GM21825 (cell line): Measurements from ENCODE around the gene ATF1.
A peak's percentile ranks its signal among the peaks of the same experiment; 100 is the strongest.

ENCODE experiments used
- ATAC-seq: cut with Tn5 transposase; IDR thresholded peaks from one replicate; pipeline ENCODE4 v1.9.1; 2021; ENCODE audit warnings: mild to moderate bottlenecking, moderate library complexity; ENCODE audit not compliant: unreplicated experiment

ATF1 gene

DNA sequence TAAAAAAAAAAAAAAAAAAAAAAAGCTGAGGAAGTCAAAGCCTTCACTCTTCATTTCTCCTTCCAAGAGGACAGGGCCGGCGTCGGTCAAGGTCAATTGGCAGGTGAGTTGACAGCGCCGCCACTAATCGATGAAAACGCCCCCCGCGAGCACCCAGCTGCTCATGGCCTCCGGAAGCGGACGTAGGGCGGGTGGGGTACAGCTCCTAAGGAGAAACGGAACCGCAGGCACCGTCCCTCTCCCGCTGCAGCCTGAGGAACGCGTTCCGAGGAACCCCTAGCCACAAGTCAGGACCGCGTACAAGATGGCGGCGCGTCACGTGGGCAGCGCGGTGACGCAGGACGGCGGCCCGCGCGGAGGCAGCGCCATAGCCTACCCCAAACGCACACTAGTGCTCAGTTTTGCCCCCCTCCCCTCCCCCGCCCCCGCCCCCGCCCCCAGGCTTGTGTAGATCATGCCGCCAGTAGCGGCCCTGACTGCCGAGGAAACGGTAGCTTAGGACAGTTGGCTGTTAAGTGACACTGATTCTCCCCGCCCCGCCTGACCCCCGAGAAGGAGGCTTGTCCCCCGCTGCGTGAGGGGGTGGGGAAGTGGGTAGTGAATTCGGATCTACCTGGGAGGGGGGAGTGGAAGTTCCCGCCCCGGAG, at the start of gene ATF1:
TSS of gene ATF1 (plus strand) at position 463 of the 647 bp plus-strand sequence. CDS start 16,045 bp downstream, outside the sequence.
- peak; percentile 78 for ATAC-seq

DNA sequence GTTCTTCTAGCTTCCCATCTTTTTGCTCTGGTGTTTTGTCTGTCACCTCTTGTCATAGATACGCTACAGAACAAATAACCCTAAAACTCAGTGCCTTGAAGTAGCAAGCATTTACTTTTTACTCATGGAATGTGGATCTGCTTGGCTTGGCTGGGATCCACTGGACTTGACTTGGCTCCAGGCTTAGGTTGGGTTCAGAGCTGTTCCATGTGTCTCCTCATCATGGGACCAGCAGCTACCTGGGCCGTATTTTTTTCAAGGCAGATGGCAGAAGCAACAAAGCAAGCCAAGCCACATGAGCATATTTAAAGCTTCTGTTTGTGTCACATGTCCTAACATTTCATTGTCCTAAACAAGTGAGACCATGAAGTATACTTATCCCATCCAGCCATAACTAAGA, 48.7 kb upstream of the ATF1 start:
- ATAC-seq: no peak

DNA sequence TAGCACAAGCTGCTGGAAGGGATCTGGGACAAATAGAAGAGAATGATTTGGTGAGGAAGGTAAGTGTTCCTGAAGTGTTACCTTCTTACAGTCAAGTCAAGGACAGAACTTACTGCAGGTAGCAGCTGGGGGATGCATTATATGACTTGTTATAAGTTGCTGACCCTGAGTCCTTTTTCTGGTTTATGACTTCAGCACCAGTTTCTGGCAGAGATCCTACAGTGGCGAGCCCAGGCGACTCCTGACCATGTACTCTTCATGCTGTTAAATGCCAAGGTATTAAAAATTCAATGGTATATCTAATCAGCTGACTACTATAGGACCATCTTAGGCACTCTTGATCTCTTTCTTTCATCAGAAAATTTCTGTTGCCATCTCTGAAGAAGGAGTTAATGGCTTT, 45.1 kb upstream of the ATF1 start:
- no peak for ATAC-seq

DNA sequence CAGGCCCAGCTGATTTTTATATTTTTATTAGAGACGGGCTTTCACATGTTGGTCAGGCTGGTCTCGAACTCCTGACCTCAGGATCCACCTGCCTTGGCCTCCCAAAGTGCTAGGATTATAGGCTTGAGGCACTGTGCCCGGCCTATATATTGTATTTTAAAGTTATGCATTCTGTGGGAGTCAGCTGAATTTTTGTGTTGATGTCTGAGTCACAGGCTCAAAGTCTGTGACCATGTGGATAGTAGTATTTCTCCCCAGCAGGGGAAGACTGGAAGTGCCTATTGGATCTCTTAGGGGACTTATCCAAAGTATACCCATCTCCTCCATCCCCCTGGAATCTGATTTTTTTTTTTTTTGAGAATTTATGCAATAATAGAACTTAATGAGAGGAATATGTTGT, 43.8 kb upstream of the ATF1 start:
- no peak for ATAC-seq

DNA sequence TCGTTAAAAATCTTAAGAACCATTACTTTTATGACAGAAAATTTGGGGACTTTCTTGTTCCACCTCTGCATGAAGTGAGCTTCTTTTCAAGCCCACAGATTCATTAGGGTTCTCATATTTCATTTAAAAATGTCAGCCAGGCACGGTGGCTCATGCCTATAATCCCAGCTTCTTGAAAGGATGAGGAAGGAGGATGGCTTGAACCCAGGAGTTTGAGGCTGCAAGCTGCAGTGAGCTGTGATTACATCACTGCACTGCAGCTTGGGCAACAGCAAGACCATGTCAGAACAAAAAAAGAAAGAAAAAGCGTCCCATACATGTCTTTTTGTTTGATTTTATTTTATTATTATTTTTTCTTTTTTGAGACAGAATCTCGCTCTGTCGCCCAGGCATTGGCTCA, 43.4 kb upstream of the ATF1 start:
- ATAC-seq: no peak

DNA sequence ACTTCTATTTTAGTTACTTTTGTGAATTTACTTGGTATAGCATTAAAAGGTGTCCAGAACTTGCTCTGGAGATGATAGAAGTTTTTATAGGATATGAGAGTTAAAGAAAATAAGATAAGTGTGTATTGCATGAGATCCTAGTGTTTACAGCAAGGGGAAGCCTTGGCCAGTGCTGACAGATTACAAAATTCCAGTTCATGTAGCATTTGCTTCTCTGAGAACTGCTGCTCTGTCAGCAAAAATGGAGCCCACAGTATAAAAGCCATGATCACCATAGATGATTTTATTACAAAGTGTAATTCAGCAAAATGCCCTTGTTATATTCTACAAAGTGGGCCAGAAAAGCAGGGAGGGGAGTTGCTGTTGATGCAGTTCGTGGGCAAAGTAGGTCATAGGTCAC, 40.0 kb upstream of the ATF1 start:
- ATAC-seq: no peak

DNA sequence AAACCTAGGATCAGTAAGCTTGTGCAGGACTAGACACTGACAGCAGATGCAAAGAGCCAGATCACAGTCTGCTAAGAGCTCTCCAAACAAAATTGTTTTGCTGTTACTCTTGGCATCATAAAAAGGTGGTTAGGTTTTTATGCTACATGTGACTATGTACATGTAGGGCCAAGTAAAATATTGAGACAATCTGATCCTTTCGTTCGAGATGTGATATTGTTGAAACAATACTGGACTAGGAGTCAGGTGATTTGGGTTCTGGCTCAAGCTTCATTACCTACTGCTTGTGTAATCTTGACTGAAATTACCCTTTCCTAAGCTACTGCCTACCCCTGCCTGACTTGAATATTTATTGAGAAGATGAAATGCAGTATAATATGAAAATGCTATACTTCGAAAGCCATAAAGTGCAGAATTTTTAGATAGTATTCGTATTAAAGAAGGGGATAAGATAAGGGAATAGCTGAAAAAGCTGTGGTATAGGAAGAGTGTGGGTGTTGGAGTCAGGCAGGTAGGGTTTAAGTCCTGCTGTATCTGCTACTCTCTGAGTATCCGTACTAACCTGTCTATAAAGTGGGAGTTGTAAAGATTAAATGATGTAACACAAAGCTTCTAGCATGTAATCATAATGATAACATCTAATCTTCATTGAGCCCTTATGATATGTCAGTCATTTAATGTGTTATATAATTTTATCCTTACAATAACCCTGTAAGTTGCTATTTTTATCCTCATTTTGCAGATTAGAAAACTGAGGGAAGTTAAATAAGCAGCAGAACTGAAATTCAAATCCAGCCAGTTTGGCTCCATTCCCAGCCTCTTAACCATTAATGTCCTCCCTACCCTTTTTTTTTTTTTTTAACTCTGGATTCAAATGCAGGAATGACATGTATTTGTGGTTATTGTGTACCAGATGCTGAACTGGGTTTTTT, 38.6 kb upstream of the ATF1 start:
- ATAC-seq: no peak

DNA sequence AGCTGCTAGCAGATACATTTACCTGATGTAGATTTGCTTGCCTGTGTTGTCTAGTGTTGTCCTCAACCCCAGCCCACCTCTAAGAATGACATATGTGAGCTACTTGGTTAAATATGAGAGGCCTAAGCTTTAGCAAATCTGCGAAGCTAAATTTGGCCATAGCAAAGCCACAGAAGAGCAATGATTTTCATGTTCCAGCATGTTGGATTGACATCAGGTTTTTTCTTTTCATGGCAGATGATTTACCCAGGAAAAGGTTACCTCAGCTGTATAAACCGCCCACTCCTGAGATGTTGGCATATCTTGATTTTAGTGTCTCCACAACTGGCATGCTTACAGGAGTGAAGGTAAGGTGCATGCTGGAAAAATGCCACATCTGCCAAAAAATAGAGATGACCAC, 36.4 kb upstream of the ATF1 start:
- ATAC-seq: no peak

DNA sequence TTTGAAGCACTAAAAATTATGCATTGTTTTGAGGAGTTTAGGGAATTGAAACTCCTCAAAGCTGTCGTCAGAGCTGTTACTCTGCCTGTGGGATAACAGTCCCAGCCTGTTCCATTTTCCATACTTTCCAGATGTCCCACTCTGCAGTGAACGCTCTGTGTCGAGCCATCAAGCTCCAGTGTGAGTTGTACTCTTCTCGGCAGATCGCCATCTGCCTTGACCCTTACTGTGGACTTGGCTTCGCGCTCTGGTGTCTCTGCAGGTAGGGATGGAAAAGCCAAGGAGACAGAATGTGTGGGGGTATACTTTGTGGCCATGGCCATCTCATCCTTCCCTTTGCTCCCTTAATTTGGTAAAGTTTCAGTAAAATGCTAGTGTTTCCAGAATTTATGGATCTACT, 35.5 kb upstream of the ATF1 start:
- no peak for ATAC-seq

DNA sequence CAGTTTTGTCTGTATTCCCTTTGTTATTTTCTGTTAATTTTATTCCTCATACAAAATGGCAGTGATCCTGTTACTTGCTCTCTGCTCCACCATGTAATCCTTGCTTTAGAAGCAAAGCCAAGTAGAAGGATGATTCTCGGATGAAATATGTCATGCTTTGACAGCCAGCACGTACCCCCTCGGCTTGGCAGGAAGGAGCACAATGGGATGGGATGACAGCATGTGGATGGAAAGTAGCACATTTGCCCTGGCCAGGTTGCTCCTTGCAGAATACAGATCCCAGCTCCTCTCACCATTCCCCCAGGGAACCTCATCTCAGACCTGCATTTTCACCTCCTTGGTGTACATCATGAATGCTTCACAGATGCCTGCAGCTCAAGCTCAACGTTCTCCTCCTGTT, 35.1 kb upstream of the ATF1 start:
- no peak for ATAC-seq

DNA sequence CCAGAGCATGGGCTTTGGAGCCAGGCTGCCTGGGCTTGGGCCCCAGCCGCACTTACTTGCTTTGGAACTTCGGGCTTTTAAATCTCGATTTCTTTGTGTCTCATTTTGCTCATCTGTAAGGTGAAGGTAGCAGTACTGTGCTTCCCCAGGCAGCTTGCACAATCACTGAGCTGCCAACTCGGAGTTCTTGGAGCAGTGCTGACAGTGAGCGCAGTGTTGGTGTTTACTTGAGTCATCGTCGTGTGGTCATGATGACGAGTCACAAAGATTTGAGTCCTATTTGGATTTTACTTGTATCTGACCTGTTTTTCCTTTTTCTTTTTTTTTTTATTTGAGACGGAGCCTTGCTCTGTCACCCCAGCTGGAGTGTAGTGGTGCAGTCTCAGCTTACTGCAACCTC, 31.3 kb upstream of the ATF1 start:
- ATAC-seq: no peak

DNA sequence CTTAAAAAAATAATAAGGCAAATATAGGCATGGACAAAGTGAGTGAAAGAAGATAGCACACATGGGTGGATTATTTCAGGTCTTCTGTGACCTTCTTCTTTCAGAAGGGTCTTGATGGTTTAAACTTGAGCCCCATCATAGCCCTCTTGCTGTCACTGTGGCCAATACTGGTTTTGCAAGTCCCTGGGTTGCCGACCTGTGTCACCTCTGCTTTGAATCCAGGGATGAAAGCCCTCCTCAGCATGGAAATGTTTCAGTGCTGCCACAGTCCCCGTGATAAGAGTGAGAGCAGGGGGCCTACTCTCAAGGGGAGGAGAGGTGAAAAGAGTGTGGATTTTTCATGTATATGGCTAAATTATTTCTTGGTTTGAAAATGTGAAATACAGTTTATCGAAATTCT, 30.2 kb upstream of the ATF1 start:
- ATAC-seq: no peak

DNA sequence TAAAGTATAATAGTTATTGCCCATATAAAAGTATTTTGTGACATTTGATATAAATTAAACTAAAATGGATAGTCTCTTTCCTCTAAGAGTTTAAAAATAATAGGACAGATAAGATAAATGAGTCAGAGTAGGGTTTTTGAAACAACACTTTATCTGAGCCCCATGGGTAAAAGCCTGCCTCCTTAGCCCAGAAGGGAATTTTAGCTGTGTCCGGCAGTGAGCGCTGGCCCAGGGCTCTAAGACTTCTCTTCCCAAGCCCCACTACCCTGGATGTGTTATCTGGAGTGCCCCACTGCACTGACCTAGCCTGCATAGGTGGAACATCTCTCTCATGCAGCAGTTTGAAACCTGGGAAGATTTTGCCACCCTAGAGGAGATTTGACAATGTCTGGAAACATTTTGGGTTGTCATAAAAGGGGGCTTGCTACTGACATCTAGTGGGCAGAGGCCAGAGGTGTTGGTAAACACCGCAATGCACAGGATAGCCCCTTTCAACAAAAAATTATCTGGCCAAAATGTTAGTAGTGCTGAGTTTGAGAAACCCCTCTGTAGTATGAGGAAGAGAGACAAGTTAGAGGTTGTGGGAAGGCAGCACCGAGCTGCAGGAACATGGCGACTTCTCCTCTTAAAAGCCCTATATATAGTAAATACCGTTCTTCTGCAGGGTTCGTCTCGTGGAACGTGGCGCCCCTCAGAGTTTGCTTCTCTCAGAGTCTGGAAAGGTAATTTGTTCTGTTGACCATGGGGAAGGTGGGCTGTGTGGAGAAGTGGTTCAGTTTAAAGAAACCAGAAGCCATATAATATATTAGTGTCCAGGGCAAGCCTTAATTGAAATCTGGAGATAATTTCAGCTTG, 29.3 kb upstream of the ATF1 start:
- ATAC-seq: no peak

DNA sequence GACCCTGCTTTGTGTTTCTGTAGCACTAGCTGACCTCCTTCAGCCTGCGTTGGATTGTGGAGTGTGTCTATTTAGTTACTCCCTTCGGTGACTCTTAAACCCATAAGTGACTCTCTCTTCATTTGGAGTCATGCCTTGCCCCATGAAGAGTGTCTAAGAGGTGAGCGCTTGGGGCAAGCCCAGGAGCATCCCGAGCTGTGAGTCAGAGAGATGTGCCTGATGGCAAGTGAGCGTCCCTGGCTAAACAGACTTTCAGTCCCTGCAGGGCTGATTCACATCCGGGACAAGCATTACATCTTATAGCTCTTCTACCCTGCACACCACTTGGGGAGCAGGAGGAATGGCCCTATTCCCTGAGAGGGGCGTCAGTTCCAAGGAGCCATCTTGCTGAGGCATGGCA, 24.3 kb upstream of the ATF1 start:
- no peak for ATAC-seq

DNA sequence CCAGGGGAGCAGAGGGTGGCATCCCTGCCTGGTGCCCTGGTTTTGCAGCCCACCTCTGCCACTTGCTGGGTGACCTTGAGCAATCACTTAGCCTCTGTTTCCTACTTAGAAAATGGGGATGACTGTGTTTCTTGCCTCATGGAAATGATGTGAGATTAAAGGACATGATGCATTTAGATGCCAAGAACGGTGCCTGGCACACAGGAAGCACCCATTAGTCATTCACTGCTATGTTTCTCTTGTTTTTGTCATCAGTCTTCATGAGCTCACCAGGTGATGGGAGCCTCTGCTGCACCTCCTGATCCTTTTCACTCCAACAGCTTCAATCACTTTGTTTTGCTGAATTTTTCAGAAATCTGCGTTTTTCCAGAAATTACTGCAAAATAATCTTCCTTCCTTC, 23.6 kb upstream of the ATF1 start:
- ATAC-seq: no peak

DNA sequence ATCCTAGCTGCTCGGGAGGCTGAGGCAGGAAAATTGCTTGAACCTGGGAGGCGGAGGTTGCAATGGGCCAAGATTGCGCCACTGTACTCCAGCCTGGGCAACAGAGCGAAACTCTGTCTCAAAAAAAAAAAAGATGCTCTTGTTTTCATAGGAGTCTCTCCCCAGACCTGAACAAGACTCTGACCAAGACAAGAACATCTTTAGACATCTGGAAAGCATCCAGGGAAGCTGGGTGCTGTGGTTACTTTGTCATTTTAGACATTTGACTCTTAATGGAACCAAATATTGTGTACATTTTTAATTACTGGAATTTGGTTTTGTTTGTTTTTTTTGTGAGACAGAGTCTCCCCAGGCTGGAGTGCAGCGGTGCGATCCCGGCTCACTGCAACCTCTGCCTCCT, 21.1 kb upstream of the ATF1 start:
- ATAC-seq: no peak

DNA sequence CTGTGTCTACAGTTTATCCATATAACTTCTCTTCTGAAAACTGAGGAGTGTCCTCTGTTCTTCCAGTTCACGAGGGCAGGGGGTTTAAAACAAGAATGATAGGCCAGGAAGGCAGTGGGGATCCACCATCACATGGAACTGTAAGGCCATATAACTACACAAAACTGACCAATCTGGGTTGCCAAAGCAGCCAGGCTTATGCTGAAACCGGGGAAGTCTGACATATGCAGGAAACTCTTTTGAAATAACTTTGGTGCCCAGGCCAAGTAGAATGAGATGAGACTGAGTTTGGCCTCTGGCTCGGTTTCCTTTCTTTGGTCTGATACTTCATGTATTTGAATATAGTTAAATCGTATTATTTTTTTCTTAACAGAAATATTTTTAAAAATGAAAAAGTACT, 18.0 kb upstream of the ATF1 start:
- no peak for ATAC-seq

DNA sequence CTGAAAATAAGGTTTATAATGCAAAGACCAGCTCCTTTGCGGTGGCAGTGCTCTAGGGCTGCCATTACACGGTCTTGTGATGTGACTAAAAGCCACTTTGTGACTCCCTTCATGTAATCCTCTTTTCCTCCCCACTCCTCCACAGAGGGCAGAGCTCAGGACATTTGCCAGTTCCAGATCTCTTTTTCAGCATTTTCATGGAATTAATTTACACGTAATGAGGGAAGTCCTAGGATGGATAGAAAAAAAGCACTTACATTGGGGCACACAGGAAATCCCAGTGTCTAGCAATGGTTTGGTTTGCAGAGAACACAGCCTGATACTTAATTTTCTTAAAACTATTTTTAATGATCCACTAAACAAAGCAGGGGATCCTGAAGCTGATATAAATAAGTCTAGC, 17.5 kb upstream of the ATF1 start:
- ATAC-seq: no peak

DNA sequence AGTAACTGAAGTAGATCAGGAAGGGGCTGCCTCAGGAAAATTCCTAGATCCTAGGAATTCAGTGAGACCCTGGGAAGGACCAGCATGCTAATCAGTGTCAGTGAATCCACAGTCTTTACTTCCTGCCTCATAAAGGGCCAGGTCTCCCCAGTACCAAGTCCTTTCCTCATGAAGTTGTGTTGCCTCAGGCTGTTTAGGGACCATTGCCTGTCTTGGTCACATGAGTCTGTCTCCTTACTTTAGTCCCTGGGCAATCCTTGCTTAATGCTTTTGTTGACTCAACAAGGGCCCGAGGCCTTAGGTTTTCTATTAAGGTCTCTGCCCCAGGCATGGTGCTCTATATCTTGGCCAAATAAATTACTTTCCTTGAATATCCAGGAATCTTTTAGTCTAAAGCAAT, 16.1 kb upstream of the ATF1 start:
- no peak for ATAC-seq

DNA sequence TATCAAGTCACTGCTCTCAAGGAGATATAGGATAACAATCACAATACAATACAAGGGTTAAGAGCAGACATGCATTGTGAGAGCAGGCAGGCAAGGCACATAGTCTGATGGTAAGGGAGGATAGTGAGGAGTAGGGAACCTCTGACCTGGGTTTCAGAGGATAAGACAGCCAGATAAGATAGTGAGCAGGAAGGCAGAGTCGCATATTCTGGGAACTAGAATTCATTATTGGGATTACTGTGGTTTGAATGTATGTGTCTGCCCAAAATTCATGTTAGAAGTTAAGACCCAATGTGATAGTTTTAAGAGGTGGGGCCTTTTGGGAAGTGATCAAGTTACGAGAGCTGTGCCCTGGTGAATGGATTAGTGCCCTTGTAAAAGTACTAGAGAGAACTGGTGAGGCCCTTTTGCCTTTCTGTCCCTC, 14.4 kb upstream of the ATF1 start:
- no peak for ATAC-seq

DNA sequence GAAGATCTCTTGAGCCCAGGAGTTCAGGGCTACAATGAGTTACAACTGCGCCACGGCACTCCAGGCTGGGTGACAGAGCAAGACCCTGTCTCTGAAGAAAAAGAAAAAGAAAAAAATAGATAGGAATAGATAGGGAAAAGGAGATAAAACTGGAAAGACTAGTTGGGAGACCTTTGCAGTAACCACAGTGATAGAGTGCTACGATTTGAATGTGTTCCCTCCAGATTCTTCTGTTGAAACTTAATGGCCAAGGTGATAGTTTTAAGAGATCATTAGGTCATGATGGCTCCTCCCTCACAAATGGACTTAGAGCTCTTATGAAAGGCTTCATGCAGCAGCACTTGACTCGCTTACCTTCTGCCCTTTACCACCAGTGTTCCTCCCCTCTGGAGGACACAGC, 13.5 kb upstream of the ATF1 start:
- no peak for ATAC-seq
